ENCODE measurements around the gene NAV2. TPM values are rescaled to one million over a fixed set of nuclear protein-coding genes. Genes with fewer than 3 reads are reported as not detected.

Gene NAV2
- total RNA-seq, 1 experiment from 2014 or later = 63.5 TPM

GRCh38 chr11:19929147-19929546, 216.5 kb downstream of the NAV2 start:
- Mint-ChIP-seq H3K27me3 (ENCODE audit: insufficient read depth, unreplicated experiment) (no peaks in the 10 kb centered on the region), H3K27ac (ENCODE audit: unreplicated experiment) (no peak overlapping the region), H3K4me1 (ENCODE audit: low read depth, unreplicated experiment) (no peaks in the 10 kb centered on the region), H3K9me3 (ENCODE audit: unreplicated experiment) (no peaks in the 10 kb centered on the region), H3K4me3 (ENCODE audit: unreplicated experiment) (no peak overlapping the region), H3K36me3 (ENCODE audit: insufficient read depth, unreplicated experiment) (no peaks in the 10 kb centered on the region)
- 0 out of 2 replicates have a peak, but pooled peaks cover 6% of the 10 kb centered on the region for H3K9me3 ChIP-seq
- no peak for DNase-seq
- no TSS peak for BruUV-seq (replicated peaks)
- peaks cover 10% of the 10 kb centered on the region; the same call in 1 of the 2 replicates for H3K4me1 ChIP-seq
- H3K4me3 ChIP-seq (ENCODE audit: low read depth, low read length) = no peak overlapping the region
- intact Hi-C loops (cut with micrococcal nuclease; ENCODE audit: unreplicated experiment) = no loop called here
- no peaks in the 10 kb centered on the region for H3K36me3 ChIP-seq (ENCODE audit: control insufficient read depth, insufficient read depth, low read length)
- ChIA-PET POLR2A (no interaction called here), CTCF (no interaction called here)
- no peaks in the 10 kb centered on the region for H3K27me3 ChIP-seq (replicated peaks; ENCODE audit: control insufficient read depth, insufficient read depth, low read length)
- TF ChIP-seq CTCF (IDR thresholded peaks at IDR 0.05; ENCODE audit: insufficient read depth in 1 of 2, low read depth in 1 of 2, low read length in 1 of 2, severe bottlenecking in 1 of 2, unreplicated experiment in 1 of 2) = no peak

DNA sequence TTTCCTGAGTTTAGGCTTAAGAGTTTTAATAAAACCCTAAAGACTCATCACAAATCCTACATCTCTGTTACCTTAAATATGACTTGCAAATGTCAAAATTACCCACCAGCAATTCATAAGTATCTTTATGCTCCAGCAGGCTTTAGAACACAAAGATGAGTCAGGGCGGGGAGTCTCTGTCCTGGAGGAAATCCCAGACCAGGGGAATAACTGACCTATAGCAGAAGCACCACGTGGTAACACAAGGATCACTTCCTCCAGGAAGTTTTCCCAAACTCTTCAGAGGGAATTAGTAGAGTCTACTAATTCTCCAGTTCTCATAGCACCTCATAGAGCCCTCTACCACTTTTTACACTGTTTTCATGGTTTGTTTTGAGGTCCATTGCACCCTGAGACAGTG, 217.0 kb downstream of the NAV2 start:
- ChIA-PET POLR2A (no interaction called here), CTCF (interaction anchor here (0.5 kb wide), 1 partner anchor 193 kb away, joined by 8 read pairs; no protein-coding TSS in a partner anchor)
- no TSS peak for BruUV-seq (replicated peaks)
- Mint-ChIP-seq H3K27ac (ENCODE audit: unreplicated experiment) (no peak overlapping the region), H3K27me3 (ENCODE audit: insufficient read depth, unreplicated experiment) (no peaks in the 10 kb centered on the region), H3K4me3 (ENCODE audit: unreplicated experiment) (no peak overlapping the region), H3K4me1 (ENCODE audit: low read depth, unreplicated experiment) (no peaks in the 10 kb centered on the region), H3K36me3 (ENCODE audit: insufficient read depth, unreplicated experiment) (no peaks in the 10 kb centered on the region), H3K9me3 (ENCODE audit: unreplicated experiment) (no peaks in the 10 kb centered on the region)
- H3K36me3 ChIP-seq (ENCODE audit: control insufficient read depth, insufficient read depth, low read length) = no peaks in the 10 kb centered on the region
- H3K4me3 ChIP-seq (ENCODE audit: low read depth, low read length) = no peak overlapping the region
- intact Hi-C loops (cut with micrococcal nuclease; ENCODE audit: unreplicated experiment) = no loop called here
- 0 out of 2 replicates have a peak, but pooled peaks cover 6% of the 10 kb centered on the region for H3K9me3 ChIP-seq
- TF ChIP-seq CTCF (IDR thresholded peaks at IDR 0.05; ENCODE audit: insufficient read depth in 1 of 2, low read depth in 1 of 2, low read length in 1 of 2, severe bottlenecking in 1 of 2, unreplicated experiment in 1 of 2) = no peak
- no peak for DNase-seq
- H3K4me1 ChIP-seq = peaks cover 10% of the 10 kb centered on the region; the same call in 1 of the 2 replicates
- no peaks in the 10 kb centered on the region for H3K27me3 ChIP-seq (replicated peaks; ENCODE audit: control insufficient read depth, insufficient read depth, low read length)

DNA sequence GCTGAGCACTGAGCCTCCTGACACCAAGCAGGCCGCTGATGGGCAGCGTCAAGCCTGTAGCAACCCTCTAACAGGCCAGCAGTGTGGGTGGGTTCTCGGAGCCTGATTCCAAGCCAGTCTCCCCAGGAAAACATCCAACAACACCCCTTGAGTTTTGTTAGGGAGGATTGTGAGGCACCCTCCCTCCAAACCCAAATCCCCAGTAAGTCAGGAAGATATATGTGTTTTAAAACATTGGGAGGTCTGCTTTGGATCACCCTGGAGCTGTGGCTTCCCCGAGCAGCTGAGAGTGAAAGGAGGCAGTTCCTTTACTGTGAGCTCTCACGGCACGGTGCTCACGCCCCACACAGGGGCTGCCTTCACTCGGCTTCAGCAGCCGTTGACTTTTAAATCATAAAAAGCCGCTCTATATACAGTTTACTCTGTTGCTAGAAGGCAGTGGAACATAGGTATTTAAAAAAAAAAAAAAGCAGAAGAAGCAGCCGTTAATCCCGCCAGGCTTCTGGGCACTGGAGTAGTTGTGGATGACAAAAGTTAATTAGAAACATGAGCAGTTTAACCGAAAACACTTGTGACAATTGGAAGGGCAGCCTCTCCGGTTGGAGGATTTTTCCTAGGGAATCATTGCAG, 218.6 kb downstream of the NAV2 start:
- no peak overlapping the region for H3K4me3 ChIP-seq (ENCODE audit: low read depth, low read length)
- H3K27me3 Mint-ChIP-seq (ENCODE audit: insufficient read depth, unreplicated experiment) = no peaks in the 10 kb centered on the region
- ChIA-PET POLR2A (no interaction called here), CTCF (no interaction called here)
- H3K4me1 Mint-ChIP-seq (ENCODE audit: low read depth, unreplicated experiment) = no peaks in the 10 kb centered on the region
- no peak overlapping the region for H3K4me3 Mint-ChIP-seq (ENCODE audit: unreplicated experiment)
- 0 out of 2 replicates have a peak, but pooled peaks cover 6% of the 10 kb centered on the region for H3K9me3 ChIP-seq
- H3K36me3 ChIP-seq (ENCODE audit: control insufficient read depth, insufficient read depth, low read length) = no peaks in the 10 kb centered on the region
- no peaks in the 10 kb centered on the region for H3K9me3 Mint-ChIP-seq (ENCODE audit: unreplicated experiment)
- no peaks in the 10 kb centered on the region for H3K36me3 Mint-ChIP-seq (ENCODE audit: insufficient read depth, unreplicated experiment)
- no peak for DNase-seq
- H3K4me1 ChIP-seq = peaks cover 10% of the 10 kb centered on the region; the same call in 1 of the 2 replicates
- no TSS peak for BruUV-seq (replicated peaks)
- TF ChIP-seq CTCF (IDR thresholded peaks at IDR 0.05; ENCODE audit: insufficient read depth in 1 of 2, low read depth in 1 of 2, low read length in 1 of 2, severe bottlenecking in 1 of 2, unreplicated experiment in 1 of 2) = no peak
- no peak overlapping the region for H3K27ac Mint-ChIP-seq (ENCODE audit: unreplicated experiment)
- intact Hi-C loops (cut with micrococcal nuclease; ENCODE audit: unreplicated experiment) = no loop called here
- H3K27me3 ChIP-seq (replicated peaks; ENCODE audit: control insufficient read depth, insufficient read depth, low read length) = no peaks in the 10 kb centered on the region
